Tibial nerve (tissue), 4 donors: ENCODE measurements around the gene VEGFB.

Source experiments
- CTCF ChIP-seq, 5 experiments: fragments of 200-600 bp in 3 of 5; fragments of 450-650 bp in 2 of 5; sonication (generic) in 3 of 5; IDR thresholded peaks; one replicate each; pipeline ENCODE4 v1.5.1; 2016 to 2019; ENCODE audit warnings: antibody characterized with exemption in 5 of 5, mild to moderate bottlenecking in 3 of 5, moderate library complexity in 2 of 5
- EP300 ChIP-seq, 2 donors: sonication (generic); formaldehyde crosslinking; IDR thresholded peaks; one replicate each; pipeline ENCODE4 v1.6.1; 2017; ENCODE audit warnings: antibody characterized with exemption in 2 of 2, mild to moderate bottlenecking in 1 of 2
- POLR2A ChIP-seq, 2 donors: fragments of 450-650 bp; IDR thresholded peaks; one replicate each; pipeline ENCODE4 v1.6.1; 2017; ENCODE audit warnings: antibody characterized with exemption in 2 of 2, mild to moderate bottlenecking in 2 of 2, moderate library complexity in 2 of 2

- no peak for TF ChIP-seq CTCF (IDR thresholded peaks at IDR 0.05)
- no peak for TF ChIP-seq POLR2A (IDR thresholded peaks at IDR 0.05)
- TF ChIP-seq EP300 (IDR thresholded peaks at IDR 0.05): no peak
Observed at GRCh38 chr11:64262271-64263002, 28.1 kb downstream of the VEGFB start.
